Neural progenitor cell (in vitro differentiated cells): ENCODE results near the gene DTNB.

Source experiments
- CTCF ChIP-seq: fragments of 200-600 bp; sonication (generic); IDR thresholded peaks from 2 replicates; pipeline ENCODE4 v1.5.1; 2017; ENCODE audit warnings: antibody characterized with exemption, mild to moderate bottlenecking
- EZH2 ChIP-seq: fragments of 200-600 bp; sonication (generic); IDR thresholded peaks from 2 replicates; pipeline ENCODE4 v1.6.1; 2017; ENCODE audit warnings: antibody characterized with exemption, mild to moderate bottlenecking, moderate library complexity
- EZH2phosphoT487 ChIP-seq: fragments of 200-600 bp; sonication (generic); IDR thresholded peaks from 2 replicates; pipeline ENCODE4 v1.6.1; 2017; ENCODE audit warnings: antibody characterized with exemption

- TF ChIP-seq CTCF (no peak), EZH2 (no peak), EZH2phosphoT487 (no peak)
Measured at GRCh38 chr2:25639131-25639530, 34.2 kb downstream of the DTNB start.
